Measurements from ENCODE around the gene TLE5. TPM values are rescaled to one million over a fixed set of nuclear protein-coding genes. Genes with fewer than 3 reads are reported as not detected.

The TLE5 gene
- total and polyA plus RNA-seq, 8 donors: 126 to 688 (median 339) TPM

DNA sequence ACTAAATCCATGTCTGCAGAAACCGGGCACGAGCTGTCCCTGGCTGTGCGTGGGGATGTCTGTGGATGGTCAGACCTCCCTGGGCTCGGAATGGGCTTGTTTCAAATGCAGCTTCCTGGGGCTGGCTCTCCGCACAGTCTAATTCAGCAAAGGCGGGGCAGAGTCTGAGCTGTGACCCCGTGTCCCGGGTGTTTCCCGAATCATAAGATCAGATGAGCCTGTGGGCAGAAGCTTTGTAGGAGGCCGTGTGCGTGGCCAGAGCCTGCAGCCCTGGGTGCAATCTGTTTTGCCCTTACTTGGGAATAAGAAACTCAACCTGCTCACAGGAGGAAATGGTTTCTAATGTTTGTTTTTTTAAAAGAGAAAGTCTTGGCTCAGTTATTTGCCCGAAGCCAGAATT lies 18.0 kb upstream of the TLE5 start:
- WGBS, 5 donors: 17 to 29% (median 20%) methylated on average over 12 of the region's 12 CpGs
- Histone ChIP-seq H3K9me3 (no peaks in the 10 kb centered on the region), H3K4me1 (peaks cover 13 to 24% (median 23%) of the 10 kb centered on the region in 4 donors), H3K4me3 (no peak overlapping the region), H3K36me3 (no peaks in the 10 kb centered on the region), H3K27me3 (no peaks in the 10 kb centered on the region), H3K27ac (peak overlapping the region in 4 of 5 donors; percentile 13 to 47 (median 40))
- intact Hi-C loops (cut with DNase I; ENCODE audit: low total_unique reads): no loop called here
- TF ChIP-seq, protein P1, sequence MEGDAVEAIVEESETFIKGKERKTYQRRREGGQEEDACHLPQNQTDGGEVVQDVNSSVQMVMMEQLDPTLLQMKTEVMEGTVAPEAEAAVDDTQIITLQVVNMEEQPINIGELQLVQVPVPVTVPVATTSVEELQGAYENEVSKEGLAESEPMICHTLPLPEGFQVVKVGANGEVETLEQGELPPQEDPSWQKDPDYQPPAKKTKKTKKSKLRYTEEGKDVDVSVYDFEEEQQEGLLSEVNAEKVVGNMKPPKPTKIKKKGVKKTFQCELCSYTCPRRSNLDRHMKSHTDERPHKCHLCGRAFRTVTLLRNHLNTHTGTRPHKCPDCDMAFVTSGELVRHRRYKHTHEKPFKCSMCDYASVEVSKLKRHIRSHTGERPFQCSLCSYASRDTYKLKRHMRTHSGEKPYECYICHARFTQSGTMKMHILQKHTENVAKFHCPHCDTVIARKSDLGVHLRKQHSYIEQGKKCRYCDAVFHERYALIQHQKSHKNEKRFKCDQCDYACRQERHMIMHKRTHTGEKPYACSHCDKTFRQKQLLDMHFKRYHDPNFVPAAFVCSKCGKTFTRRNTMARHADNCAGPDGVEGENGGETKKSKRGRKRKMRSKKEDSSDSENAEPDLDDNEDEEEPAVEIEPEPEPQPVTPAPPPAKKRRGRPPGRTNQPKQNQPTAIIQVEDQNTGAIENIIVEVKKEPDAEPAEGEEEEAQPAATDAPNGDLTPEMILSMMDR (IDR thresholded peaks at IDR 0.05): no peak
- no peak for TF ChIP-seq POLR2A (IDR thresholded peaks at IDR 0.05)
- TF ChIP-seq POLR2AphosphoS5 (IDR thresholded peaks at IDR 0.05): no peak
- no peak for TF ChIP-seq EP300 (IDR thresholded peaks at IDR 0.05)
- DNase-seq: no peak

DNA sequence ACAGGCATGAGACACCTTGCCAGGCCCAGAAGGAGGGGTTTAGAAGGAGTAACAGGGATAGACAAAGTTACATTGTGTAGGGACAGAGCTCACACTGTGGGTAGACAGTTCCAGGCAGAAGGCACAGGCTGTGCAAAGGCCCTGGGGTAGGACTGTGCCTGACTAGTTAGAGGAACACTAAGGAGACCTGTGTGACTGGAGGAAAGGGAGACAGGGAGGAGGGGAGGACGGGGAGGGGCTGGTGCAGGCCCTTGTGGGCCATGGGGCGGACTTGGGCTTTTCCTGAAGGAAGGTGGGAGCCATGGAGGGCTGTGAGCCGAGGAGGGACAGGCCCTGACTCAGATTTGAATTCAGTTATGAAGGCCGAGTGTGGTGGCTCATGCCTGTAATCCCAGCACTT lies 17.3 kb upstream of the TLE5 start:
- no peak overlapping the region for H3K4me3 ChIP-seq
- H3K27me3 ChIP-seq: no peaks in the 10 kb centered on the region
- intact Hi-C loops (cut with DNase I; ENCODE audit: low total_unique reads): no loop called here
- no peaks in the 10 kb centered on the region for H3K36me3 ChIP-seq
- H3K9me3 ChIP-seq: no peaks in the 10 kb centered on the region
- 68 to 93% (median 80%) methylated on average over 4 of the region's 4 CpGs for WGBS, 5 donors
- H3K27ac ChIP-seq: peak overlapping the region in 2 of 5 donors; percentile 13 to 38
- peaks cover 13 to 25% (median 21%) of the 10 kb centered on the region in 4 donors for H3K4me1 ChIP-seq
- no peak for TF ChIP-seq POLR2AphosphoS5 (IDR thresholded peaks at IDR 0.05)
- TF ChIP-seq POLR2A (IDR thresholded peaks at IDR 0.05): no peak
- TF ChIP-seq, protein P1 (IDR thresholded peaks at IDR 0.05): no peak
- TF ChIP-seq EP300 (IDR thresholded peaks at IDR 0.05): no peak
- DNase-seq: no peak

DNA sequence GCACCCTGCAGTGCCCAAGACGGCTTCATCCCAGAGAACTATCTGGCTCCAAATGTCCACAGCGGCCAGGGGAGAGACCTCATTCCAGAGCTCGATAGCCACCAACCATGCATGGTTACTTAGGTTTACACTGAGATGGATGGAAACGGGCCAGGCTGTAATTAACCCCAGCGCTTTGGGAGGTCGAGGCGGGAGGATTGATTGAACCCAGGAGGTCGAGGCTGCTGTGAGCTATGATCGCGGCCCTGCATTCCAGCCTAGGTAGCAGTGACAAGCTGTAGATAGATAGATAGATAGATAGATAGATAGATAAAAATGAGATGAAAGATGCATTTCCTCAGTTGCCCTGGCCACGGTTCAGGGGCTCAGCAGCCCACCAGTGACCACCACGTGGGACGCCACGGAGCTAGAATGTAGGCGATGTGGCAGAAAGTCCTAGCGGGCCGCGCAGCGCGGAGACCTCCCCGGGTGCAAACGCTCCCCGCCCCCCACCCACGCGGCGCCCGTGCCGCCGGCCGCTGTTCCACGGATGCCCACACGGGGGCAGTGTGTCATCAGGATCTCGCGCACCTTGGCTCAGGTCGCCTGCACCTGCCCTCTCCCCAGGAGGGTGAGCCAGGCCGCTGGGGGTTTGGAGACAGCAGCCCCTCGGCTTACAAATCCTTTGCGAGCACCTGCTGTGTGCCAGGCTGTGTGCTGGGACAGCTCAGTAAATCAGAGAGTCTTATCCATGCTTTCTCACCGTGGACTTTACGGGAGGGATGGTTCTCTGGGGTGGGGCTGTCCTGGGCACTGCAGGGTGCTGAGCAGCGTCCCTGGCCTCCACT lies 13.5 kb upstream of the TLE5 start:
- intact Hi-C loops (cut with DNase I; ENCODE audit: low total_unique reads): no loop called here
- H3K4me3 ChIP-seq: peak overlapping the region in 1 of 4 donors; percentile 18
- H3K4me1 ChIP-seq: peaks cover 13 to 32% (median 21%) of the 10 kb centered on the region in 4 donors
- no peaks in the 10 kb centered on the region for H3K36me3 ChIP-seq
- TF ChIP-seq POLR2AphosphoS5 (IDR thresholded peaks at IDR 0.05): no peak
- TF ChIP-seq, protein P1 (IDR thresholded peaks at IDR 0.05): peak in 6 of 7 experiments; percentile 14 to 99 (median 94)
- no peak overlapping the region for H3K27ac ChIP-seq
- DNase-seq: peak; percentile 74 to 85
- no peaks in the 10 kb centered on the region for H3K27me3 ChIP-seq
- no peaks in the 10 kb centered on the region for H3K9me3 ChIP-seq
- WGBS, 5 donors: 5 to 19% (median 8%) methylated on average over 24 to 41 of the region's 41 CpGs

DNA sequence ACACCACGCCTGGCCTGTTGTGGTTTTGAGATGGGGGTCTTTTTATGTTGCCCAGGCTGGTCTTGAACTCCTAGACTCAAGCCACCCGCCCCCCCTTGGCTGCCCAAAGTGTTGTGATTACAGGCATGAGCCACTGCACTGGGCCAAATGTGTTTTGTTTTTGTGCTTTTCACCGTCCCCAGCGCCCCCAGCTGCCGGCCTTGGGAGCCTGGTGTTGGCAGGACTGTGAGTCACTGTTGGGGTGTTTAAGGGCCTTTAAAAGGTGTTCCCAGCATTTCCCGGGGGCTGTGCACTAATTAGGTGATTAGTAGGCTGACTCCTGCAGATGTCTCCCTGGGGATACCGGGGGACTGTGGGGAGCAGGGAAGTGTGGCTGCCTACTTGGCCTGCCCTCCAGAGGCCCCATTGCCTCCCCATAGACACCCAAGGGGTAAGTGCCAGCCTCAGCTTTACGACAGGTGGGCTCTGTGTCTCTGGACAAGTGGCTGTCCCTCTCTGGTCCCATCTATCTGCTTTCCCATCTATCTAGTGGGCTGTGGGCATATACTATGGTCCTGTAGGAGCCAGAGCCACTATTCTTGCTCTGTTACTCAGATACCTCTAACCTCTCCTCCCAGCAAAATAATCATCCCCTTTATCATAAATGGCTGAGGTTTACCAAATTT lies 11.8 kb upstream of the TLE5 start:
- TF ChIP-seq, protein P1 (IDR thresholded peaks at IDR 0.05): no peak
- TF ChIP-seq EP300 (IDR thresholded peaks at IDR 0.05) (no peak), POLR2A (IDR thresholded peaks at IDR 0.05) (no peak), POLR2AphosphoS5 (IDR thresholded peaks at IDR 0.05) (no peak)
- Histone ChIP-seq H3K27me3 (no peaks in the 10 kb centered on the region), H3K9me3 (no peaks in the 10 kb centered on the region), H3K4me3 (no peak overlapping the region), H3K27ac (peak overlapping the region in 1 of 5 donors; percentile 32), H3K36me3 (no peaks in the 10 kb centered on the region), H3K4me1 (peaks cover 6 to 22% (median 14%) of the 10 kb centered on the region in 4 donors)
- 49 to 57% (median 55%) methylated on average over 8 of the region's 8 CpGs for WGBS, 5 donors
- intact Hi-C loops (cut with DNase I; ENCODE audit: low total_unique reads): no loop called here
- peak in 1 of 2 donors; percentile 56 for DNase-seq

Measured in stomach (tissue), 9 donors.